HepG2 (cell line): ENCODE results near the gene VWCE. TPM values are rescaled to one million over a fixed set of nuclear protein-coding genes. Genes with fewer than 3 reads are reported as not detected.

Experiments used
- AGO2 ChIP-seq: fragments of 200-400 bp; formaldehyde crosslinking; optimal IDR thresholded peaks from 2 replicates; pipeline ENCODE3; 2017; ENCODE audit warnings: mild to moderate bottlenecking, low read depth, low read length, moderate library complexity
- ATF7 ChIP-seq, 2 experiments: fragments of 450-650 bp in 1 of 2; sonication (generic) in 1 of 2; formaldehyde crosslinking in 1 of 2; IDR thresholded peaks; 2 replicates each; pipeline versions ENCODE4 v1.4.0 to v1.6.1; 2016 to 2020; ENCODE audit warnings: antibody characterized with exemption in 1 of 2, mild to moderate bottlenecking in 1 of 2, missing genetic modification reagents in 1 of 2
- GABPB1 ChIP-seq: IDR thresholded peaks from 2 replicates; pipeline ENCODE4 v1.6.1; 2016; ENCODE audit warnings: mild to moderate bottlenecking, missing genetic modification reagents, moderate library complexity, missing compliant biosample characterization
- ISL2 ChIP-seq: sonication (generic); formaldehyde crosslinking; IDR thresholded peaks from 2 replicates; pipeline ENCODE4 v1.5.0; 2020; ENCODE audit warnings: missing genetic modification reagents
- KDM2A ChIP-seq: sonication (generic); formaldehyde crosslinking; IDR thresholded peaks from 2 replicates; pipeline ENCODE4 v1.4.0; 2020; ENCODE audit warnings: low read depth, missing genetic modification reagents, borderline replicate concordance
- PITX1 ChIP-seq: sonication (generic); formaldehyde crosslinking; IDR thresholded peaks from 2 replicates; pipeline ENCODE4 v1.5.1; 2020; ENCODE audit warnings: mild to moderate bottlenecking, missing genetic modification reagents
- RBM22 ChIP-seq: fragments of 200-400 bp; formaldehyde crosslinking; optimal IDR thresholded peaks from 2 replicates; pipeline ENCODE3; 2017; ENCODE audit warnings: mild to moderate bottlenecking, low read length, moderate library complexity
- SP2 ChIP-seq: sonication (generic); formaldehyde crosslinking; IDR thresholded peaks from 2 replicates; pipeline ENCODE4 v1.5.1; 2020; ENCODE audit warnings: mild to moderate bottlenecking, missing genetic modification reagents
- TBL1XR1 ChIP-seq: fragments of 150-350 bp; IDR thresholded peaks from 2 replicates; pipeline ENCODE4 v1.6.1; 2014; ENCODE audit warnings: borderline replicate concordance, low read length; ENCODE audit not compliant: partially characterized antibody
- ZNF205 ChIP-seq: IDR thresholded peaks from 2 replicates; pipeline ENCODE4 v1.6.1; 2018; ENCODE audit warnings: missing biosample characterization, missing genetic modification reagents
- polyA plus RNA-seq, 8 experiments: library from polyadenylated mRNA; depleted of rRNA in 3 of 8; stranded (reverse) in 7 of 8; unstranded in 1 of 8; fragments of >200 nt; fragmentation: Illumina TruSeq in 4 of 8; extraction: Trizol in 4 of 8; gene quantifications; 2 replicates each; pipeline versions ENCODE4 v1.2.1 to v1.2.3, GENCODE V29; 2011 to 2016; ENCODE audit warnings: low read depth in 4 of 8, missing spikeins in 1 of 8, mixed read lengths in 1 of 8; ENCODE audit not compliant: insufficient read depth in 1 of 8
- total RNA-seq, 5 experiments: library from RNA; depleted of rRNA; stranded (reverse); fragments of >200 nt; fragmentation: Illumina TruSeq; extraction: Trizol; gene quantifications; 2 replicates each; pipeline ENCODE4 v1.2.3, GENCODE V29; 2016; ENCODE audit warnings: low read depth in 1 of 5
- TF ChIP-seq, protein P1 (sequence below): sonication (generic); formaldehyde crosslinking; IDR thresholded peaks from 2 replicates; pipeline ENCODE4 v1.4.0; 2020; ENCODE audit warnings: low read depth, missing genetic modification reagents
- TF ChIP-seq, protein P2 (sequence below): sonication (generic); formaldehyde crosslinking; IDR thresholded peaks from 2 replicates; pipeline ENCODE4 v1.4.0; 2020; ENCODE audit warnings: missing genetic modification reagents
- TF ChIP-seq, protein P3 (sequence below): sonication (generic); formaldehyde crosslinking; IDR thresholded peaks from 2 replicates; pipeline ENCODE4 v1.5.0; 2020; ENCODE audit warnings: mild to moderate bottlenecking, missing genetic modification reagents
- TF ChIP-seq, protein P4 (sequence below): sonication (generic); formaldehyde crosslinking; IDR thresholded peaks from 2 replicates; pipeline ENCODE4 v1.5.1; 2020; ENCODE audit warnings: mild to moderate bottlenecking, missing genetic modification reagents, moderate library complexity
- TF ChIP-seq, protein P5 (sequence below): sonication (generic); formaldehyde crosslinking; IDR thresholded peaks from 2 replicates; pipeline ENCODE4 v1.8.0; 2023; ENCODE audit warnings: mild to moderate bottlenecking, missing genetic modification reagents
- TF ChIP-seq, protein P6 (sequence below): sonication (generic); formaldehyde crosslinking; IDR thresholded peaks from 2 replicates; pipeline ENCODE4 v1.8.1; 2023; ENCODE audit warnings: missing genetic modification reagents, inconsistent platforms, borderline replicate concordance

The VWCE gene
- total and polyA plus RNA-seq, 2 of the 13 experiments (the other 11 are each of a cell fraction or from before 2014, with no cell fraction given): 27.6 to 58.3 TPM

DNA sequence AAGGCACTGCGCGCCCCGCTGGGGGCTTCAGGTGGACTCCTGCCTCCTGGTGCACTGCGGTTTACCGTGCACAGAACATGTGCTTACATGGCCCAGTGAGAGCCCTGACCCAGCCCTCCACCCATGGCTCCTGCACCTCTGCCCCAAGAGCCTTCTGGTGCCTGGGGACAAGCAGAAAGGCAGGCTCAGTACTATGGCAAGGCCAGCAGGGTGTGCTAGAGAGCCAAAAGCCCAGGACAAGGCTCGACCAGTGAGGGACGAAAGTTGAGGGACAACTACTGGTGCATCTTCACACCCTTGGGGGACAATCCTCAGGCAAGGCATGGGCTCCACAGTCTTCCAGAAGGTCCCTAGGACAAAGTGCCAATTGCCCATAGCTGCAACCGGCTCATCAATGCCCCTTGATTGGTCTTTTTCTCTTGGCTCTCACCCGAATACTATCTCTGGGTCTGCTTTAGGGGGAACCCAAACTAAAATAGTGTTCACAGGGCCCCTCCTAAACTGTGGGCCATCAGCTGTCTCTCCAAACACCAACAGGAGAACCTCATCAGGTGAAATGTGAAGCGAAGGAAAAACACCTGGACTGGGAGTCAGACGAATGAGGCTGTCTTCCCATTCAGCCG is 40.6 kb downstream of the VWCE start (continued):
- TF ChIP-seq, protein P1, sequence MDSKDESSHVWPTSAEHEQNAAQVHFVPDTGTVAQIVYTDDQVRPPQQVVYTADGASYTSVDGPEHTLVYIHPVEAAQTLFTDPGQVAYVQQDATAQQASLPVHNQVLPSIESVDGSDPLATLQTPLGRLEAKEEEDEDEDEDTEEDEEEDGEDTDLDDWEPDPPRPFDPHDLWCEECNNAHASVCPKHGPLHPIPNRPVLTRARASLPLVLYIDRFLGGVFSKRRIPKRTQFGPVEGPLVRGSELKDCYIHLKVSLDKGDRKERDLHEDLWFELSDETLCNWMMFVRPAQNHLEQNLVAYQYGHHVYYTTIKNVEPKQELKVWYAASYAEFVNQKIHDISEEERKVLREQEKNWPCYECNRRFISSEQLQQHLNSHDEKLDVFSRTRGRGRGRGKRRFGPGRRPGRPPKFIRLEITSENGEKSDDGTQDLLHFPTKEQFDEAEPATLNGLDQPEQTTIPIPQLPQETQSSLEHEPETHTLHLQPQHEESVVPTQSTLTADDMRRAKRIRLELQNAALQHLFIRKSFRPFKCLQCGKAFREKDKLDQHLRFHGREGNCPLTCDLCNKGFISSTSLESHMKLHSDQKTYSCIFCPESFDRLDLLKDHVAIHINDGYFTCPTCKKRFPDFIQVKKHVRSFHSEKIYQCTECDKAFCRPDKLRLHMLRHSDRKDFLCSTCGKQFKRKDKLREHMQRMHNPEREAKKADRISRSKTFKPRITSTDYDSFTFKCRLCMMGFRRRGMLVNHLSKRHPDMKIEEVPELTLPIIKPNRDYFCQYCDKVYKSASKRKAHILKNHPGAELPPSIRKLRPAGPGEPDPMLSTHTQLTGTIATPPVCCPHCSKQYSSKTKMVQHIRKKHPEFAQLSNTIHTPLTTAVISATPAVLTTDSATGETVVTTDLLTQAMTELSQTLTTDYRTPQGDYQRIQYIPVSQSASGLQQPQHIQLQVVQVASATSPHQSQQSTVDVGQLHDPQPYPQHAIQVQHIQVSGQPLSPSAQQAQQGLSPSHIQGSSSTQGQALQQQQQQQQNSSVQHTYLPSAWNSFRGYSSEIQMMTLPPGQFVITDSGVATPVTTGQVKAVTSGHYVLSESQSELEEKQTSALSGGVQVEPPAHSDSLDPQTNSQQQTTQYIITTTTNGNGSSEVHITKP (CRISPR knock-in tag): no peak
- TF ChIP-seq RBM22 (peak; percentile 90), SP2 (no peak), KDM2A (0 out of 2 replicates have a peak, but pooled peaks have one; percentile 39), ISL2 (no peak), ATF7 (IDR thresholded peaks at IDR 0.05) (no peak), ATF7 (CRISPR knock-in tag; IDR thresholded peaks at IDR 0.05) (no peak), PITX1 (CRISPR knock-in tag) (no peak), ZNF205 (CRISPR knock-in tag) (0 out of 2 replicates have a peak, but pooled peaks have one; percentile 15), TBL1XR1 (no peak), GABPB1 (CRISPR knock-in tag) (0 out of 2 replicates have a peak, but pooled peaks have one; percentile 17), AGO2 (peak; percentile 69)
- TF ChIP-seq, protein P2, sequence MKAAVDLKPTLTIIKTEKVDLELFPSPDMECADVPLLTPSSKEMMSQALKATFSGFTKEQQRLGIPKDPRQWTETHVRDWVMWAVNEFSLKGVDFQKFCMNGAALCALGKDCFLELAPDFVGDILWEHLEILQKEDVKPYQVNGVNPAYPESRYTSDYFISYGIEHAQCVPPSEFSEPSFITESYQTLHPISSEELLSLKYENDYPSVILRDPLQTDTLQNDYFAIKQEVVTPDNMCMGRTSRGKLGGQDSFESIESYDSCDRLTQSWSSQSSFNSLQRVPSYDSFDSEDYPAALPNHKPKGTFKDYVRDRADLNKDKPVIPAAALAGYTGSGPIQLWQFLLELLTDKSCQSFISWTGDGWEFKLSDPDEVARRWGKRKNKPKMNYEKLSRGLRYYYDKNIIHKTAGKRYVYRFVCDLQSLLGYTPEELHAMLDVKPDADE (CRISPR knock-in tag): no peak
- TF ChIP-seq, protein P3, sequence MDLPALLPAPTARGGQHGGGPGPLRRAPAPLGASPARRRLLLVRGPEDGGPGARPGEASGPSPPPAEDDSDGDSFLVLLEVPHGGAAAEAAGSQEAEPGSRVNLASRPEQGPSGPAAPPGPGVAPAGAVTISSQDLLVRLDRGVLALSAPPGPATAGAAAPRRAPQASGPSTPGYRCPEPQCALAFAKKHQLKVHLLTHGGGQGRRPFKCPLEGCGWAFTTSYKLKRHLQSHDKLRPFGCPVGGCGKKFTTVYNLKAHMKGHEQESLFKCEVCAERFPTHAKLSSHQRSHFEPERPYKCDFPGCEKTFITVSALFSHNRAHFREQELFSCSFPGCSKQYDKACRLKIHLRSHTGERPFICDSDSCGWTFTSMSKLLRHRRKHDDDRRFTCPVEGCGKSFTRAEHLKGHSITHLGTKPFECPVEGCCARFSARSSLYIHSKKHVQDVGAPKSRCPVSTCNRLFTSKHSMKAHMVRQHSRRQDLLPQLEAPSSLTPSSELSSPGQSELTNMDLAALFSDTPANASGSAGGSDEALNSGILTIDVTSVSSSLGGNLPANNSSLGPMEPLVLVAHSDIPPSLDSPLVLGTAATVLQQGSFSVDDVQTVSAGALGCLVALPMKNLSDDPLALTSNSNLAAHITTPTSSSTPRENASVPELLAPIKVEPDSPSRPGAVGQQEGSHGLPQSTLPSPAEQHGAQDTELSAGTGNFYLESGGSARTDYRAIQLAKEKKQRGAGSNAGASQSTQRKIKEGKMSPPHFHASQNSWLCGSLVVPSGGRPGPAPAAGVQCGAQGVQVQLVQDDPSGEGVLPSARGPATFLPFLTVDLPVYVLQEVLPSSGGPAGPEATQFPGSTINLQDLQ (CRISPR knock-in tag): no peak
- TF ChIP-seq, protein P4, sequence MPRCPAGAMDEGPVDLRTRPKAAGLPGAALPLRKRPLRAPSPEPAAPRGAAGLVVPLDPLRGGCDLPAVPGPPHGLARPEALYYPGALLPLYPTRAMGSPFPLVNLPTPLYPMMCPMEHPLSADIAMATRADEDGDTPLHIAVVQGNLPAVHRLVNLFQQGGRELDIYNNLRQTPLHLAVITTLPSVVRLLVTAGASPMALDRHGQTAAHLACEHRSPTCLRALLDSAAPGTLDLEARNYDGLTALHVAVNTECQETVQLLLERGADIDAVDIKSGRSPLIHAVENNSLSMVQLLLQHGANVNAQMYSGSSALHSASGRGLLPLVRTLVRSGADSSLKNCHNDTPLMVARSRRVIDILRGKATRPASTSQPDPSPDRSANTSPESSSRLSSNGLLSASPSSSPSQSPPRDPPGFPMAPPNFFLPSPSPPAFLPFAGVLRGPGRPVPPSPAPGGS (CRISPR knock-in tag): no peak
- TF ChIP-seq, protein P5, sequence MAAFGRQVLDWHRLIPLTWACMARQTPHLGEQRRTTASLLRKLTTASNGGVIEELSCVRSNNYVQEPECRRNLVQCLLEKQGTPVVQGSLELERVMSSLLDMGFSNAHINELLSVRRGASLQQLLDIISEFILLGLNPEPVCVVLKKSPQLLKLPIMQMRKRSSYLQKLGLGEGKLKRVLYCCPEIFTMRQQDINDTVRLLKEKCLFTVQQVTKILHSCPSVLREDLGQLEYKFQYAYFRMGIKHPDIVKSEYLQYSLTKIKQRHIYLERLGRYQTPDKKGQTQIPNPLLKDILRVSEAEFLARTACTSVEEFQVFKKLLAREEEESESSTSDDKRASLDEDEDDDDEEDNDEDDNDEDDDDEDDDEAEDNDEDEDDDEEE: no peak
- TF ChIP-seq, protein P6, sequence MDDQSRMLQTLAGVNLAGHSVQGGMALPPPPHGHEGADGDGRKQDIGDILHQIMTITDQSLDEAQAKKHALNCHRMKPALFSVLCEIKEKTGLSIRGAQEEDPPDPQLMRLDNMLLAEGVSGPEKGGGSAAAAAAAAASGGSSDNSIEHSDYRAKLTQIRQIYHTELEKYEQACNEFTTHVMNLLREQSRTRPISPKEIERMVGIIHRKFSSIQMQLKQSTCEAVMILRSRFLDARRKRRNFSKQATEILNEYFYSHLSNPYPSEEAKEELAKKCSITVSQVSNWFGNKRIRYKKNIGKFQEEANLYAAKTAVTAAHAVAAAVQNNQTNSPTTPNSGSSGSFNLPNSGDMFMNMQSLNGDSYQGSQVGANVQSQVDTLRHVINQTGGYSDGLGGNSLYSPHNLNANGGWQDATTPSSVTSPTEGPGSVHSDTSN (CRISPR knock-in tag): no peak
